GM12891 (cell line): ENCODE measurements around the gene IP6K2.

Experiments used
- POLR2A ChIP-seq: IDR thresholded peaks from 2 replicates; pipeline ENCODE4 v1.6.1; 2011; ENCODE audit warnings: low read depth, low read length, control low read depth
- POLR2AphosphoS5 ChIP-seq: IDR thresholded peaks from 2 replicates; pipeline ENCODE4 v1.6.1; 2011; ENCODE audit warnings: low read depth, low read length, control low read depth
- POU2F2 ChIP-seq: IDR thresholded peaks from 2 replicates; pipeline ENCODE4 v1.6.1; 2011; ENCODE audit warnings: low read depth, mild to moderate bottlenecking, control low read depth, low read length, moderate library complexity
- SPI1 ChIP-seq: IDR thresholded peaks from 2 replicates; pipeline ENCODE4 v1.6.1; 2011; ENCODE audit warnings: low read depth, low read length, control low read depth
- TAF1 ChIP-seq: IDR thresholded peaks from 2 replicates; pipeline ENCODE4 v1.6.1; 2011; ENCODE audit warnings: low read depth, low read length, control low read depth

- no peak for TF ChIP-seq POLR2AphosphoS5
- no peak for TF ChIP-seq SPI1
- no peak for TF ChIP-seq POLR2A
- no peak for TF ChIP-seq TAF1
- no peak for TF ChIP-seq POU2F2
Measured at GRCh38 chr3:48750856-48751255, 33.8 kb upstream of the IP6K2 start.
